AG04450 (cell line): ENCODE data around the gene RASGRF2. TPM values are rescaled to one million over a fixed set of nuclear protein-coding genes. Genes with fewer than 3 reads are reported as not detected.
"Not testable (repeated sequence)": the region's sequence is repeated elsewhere in the genome, so short reads cannot be mapped to it uniquely, and the experiment has no call there.

Source experiments
- CTCF ChIA-PET: fragments of 300-600, 350-600 bp; formaldehyde crosslinking; extraction: SDS; loops from one replicate; lab custom pipeline; 2022; ENCODE audit warnings: antibody characterized with exemption, inconsistent platforms; lab: Charles Lee
- POLR2A ChIA-PET: fragments of 350-600 bp; formaldehyde crosslinking; extraction: SDS; loops from one replicate; lab custom pipeline; 2021; ENCODE audit warnings: antibody characterized with exemption, inconsistent platforms; lab: Yijun Ruan, JAX
- DNase-seq: peaks from one replicate; pipeline ENCODE4 v3.0.0-alpha.2; 2011; ENCODE audit warnings: low read depth, low spot score
- H3K27ac ChIP-seq: one replicate; pipeline ENCODE4 v1.5.1; 2012; ENCODE audit warnings: low read depth, low read length, control low read depth
- H3K27me3 ChIP-seq: one replicate; pipeline ENCODE4 v1.6.0; 2012; ENCODE audit warnings: low read length; ENCODE audit not compliant: control insufficient read depth, insufficient read depth
- H3K4me3 ChIP-seq: 2 replicates; pipeline ENCODE4 v1.5.1; 2011; ENCODE audit warnings: mild to moderate bottlenecking, low read depth, low read length, control low read depth
- H3K9me3 ChIP-seq: 2 replicates; pipeline ENCODE4 v1.5.1; 2012; ENCODE audit warnings: low read length; ENCODE audit not compliant: control insufficient read depth, insufficient read depth
- CTCF ChIP-seq: IDR thresholded peaks from 2 replicates; pipeline ENCODE4 v1.5.1; 2011; ENCODE audit warnings: low read depth, low read length, control low read depth, inconsistent platforms
- polyA plus RNA-seq: library from polyadenylated mRNA; depleted of rRNA; stranded (reverse); fragments of >200 nt; gene quantifications from 2 replicates; pipeline ENCODE4 v1.2.3, GENCODE V29; 2011

RASGRF2 gene
- polyA plus RNA-seq, 1 experiment = 19.5 TPM

GRCh38 chr5:81021486-81021885 is 61.3 kb downstream of the RASGRF2 start:
- Histone ChIP-seq H3K4me3 (no peak overlapping the region), H3K27ac (no peak overlapping the region), H3K27me3 (no peaks in the 10 kb centered on the region), H3K9me3 (no peaks in the 10 kb centered on the region)
- no peak for TF ChIP-seq CTCF
- ChIA-PET POLR2A (no interaction called here), CTCF (no interaction called here)
- DNase-seq = no peak

GRCh38 chr5:81021951-81022687 is 62.0 kb downstream of the RASGRF2 start:
- POLR2A ChIA-PET = no interaction called here
- TF ChIP-seq CTCF = no peak
- H3K27me3 ChIP-seq = no peaks in the 10 kb centered on the region
- no peaks in the 10 kb centered on the region for H3K9me3 ChIP-seq
- H3K4me3 ChIP-seq = no peak overlapping the region
- DNase-seq = no peak
- CTCF ChIA-PET = no interaction called here
- H3K27ac ChIP-seq = no peak overlapping the region

GRCh38 chr5:81022688-81023084 is 62.5 kb downstream of the RASGRF2 start:
- ChIA-PET CTCF (no interaction called here), POLR2A (no interaction called here)
- no peaks in the 10 kb centered on the region for H3K9me3 ChIP-seq
- no peak overlapping the region for H3K27ac ChIP-seq
- TF ChIP-seq CTCF = no peak
- DNase-seq = no peak
- no peak overlapping the region for H3K4me3 ChIP-seq
- H3K27me3 ChIP-seq = no peaks in the 10 kb centered on the region

- Histone ChIP-seq H3K27me3 (no peaks in the 10 kb centered on the region), H3K9me3 (no peaks in the 10 kb centered on the region), H3K4me3 (no peak overlapping the region), H3K27ac (no peak overlapping the region)
- no peak for DNase-seq
- TF ChIP-seq CTCF = no peak
- CTCF ChIA-PET = interaction anchor here (0.7 kb wide), 1 partner anchor 85 kb away, joined by 3 read pairs; no protein-coding TSS in a partner anchor
- POLR2A ChIA-PET = no interaction called here
Measured at GRCh38 chr5:81023261-81023970, 63.3 kb downstream of the RASGRF2 start.

- H3K27me3 ChIP-seq = no peaks in the 10 kb centered on the region
- CTCF ChIA-PET = interaction anchor here (2.2 kb wide), 1 partner anchor 12 kb away, joined by 5 read pairs; no protein-coding TSS in a partner anchor
- TF ChIP-seq CTCF = no peak
- H3K4me3 ChIP-seq = no peak overlapping the region
- no peak overlapping the region for H3K27ac ChIP-seq
- no peak for DNase-seq
- POLR2A ChIA-PET = no interaction called here
- peaks cover 5% of the 10 kb centered on the region; the same call in 1 of the 2 replicates for H3K9me3 ChIP-seq
Measured at GRCh38 chr5:81027481-81028058, 67.4 kb downstream of the RASGRF2 start.

DNA sequence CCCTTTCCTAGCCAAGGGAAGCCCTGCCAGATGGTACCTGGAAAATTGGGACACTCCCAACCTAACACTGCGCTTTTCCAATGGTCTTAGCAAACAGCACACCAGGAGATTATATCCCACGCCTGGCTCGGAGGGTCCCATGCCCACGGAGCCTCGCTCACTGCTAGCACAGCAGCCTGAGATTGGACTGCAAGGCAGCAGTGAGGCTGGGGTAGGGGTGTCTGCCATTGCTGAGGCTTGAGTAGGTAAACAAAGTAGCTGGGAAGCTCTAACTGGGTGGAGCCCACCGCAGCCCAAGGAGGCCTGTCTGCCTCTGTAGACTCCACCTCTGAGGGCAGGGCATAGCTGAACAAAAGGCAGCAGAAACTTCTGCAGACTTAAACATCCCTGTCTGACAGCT is 68.7 kb downstream of the RASGRF2 start:
- POLR2A ChIA-PET, CTCF ChIA-PET, H3K9me3 ChIP-seq, H3K27ac ChIP-seq, DNase-seq, H3K4me3 ChIP-seq, H3K27me3 ChIP-seq: not testable (repeated sequence)

DNA sequence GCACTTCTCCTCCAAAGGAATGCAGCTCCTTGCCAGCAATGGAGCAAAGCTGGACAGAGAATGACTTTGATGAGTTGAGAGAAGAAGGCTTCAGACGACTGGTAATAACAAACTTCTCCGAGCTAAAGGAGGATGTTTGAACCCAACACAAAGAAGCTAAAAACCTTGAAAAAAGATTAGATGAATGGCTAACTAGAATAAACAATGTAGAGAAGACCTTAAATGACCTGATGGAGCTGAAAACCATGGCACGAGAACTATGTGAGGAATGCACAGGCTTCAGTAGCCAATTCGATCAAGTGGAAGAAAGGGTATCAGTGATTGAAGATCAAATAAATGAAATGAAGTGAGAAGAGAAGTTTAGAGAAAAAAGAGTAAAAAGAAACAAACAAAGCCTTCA is 69.6 kb downstream of the RASGRF2 start:
- CTCF ChIA-PET, H3K4me3 ChIP-seq, DNase-seq, H3K9me3 ChIP-seq, H3K27me3 ChIP-seq, H3K27ac ChIP-seq: not testable (repeated sequence)
- POLR2A ChIA-PET = interaction anchor here (1.0 kb wide), 1 partner anchor 19 kb away, joined by 3 read pairs; no protein-coding TSS in a partner anchor
